Measurements from ENCODE around the gene KIF12. TPM values are rescaled to one million over a fixed set of nuclear protein-coding genes. Genes with fewer than 3 reads are reported as not detected.

Gene KIF12
- total and polyA plus RNA-seq, 2 of the 13 experiments (the other 11 are each of a cell fraction or from before 2014, with no cell fraction given) = 1.8 to 12.5 TPM

GRCh38 chr9:114117996-114118830 is 19.1 kb upstream of the KIF12 start (continued):
- TF ChIP-seq ZHX1 (CRISPR knock-in tag; IDR thresholded peaks at IDR 0.05; ENCODE audit: low read depth) (no peak), ZNF607 (CRISPR knock-in tag; IDR thresholded peaks at IDR 0.05; ENCODE audit: borderline replicate concordance) (peak; percentile 67; the same call in 1 of the 2 replicates), ZNF124 (CRISPR knock-in tag; IDR thresholded peaks at IDR 0.05) (peak; percentile 69; the same call in 1 of the 2 replicates), SP4 (CRISPR knock-in tag; IDR thresholded peaks at IDR 0.05) (peak; percentile 76), ZMAT5 (CRISPR knock-in tag; IDR thresholded peaks at IDR 0.05; ENCODE audit: borderline replicate concordance, low read depth) (no peak), NFRKB (IDR thresholded peaks at IDR 0.05) (no peak), AGO2 (optimal IDR thresholded peaks at IDR 0.05; ENCODE audit: low read depth, low read length) (no peak), ZNF652 (CRISPR knock-in tag; IDR thresholded peaks at IDR 0.05; ENCODE audit: borderline replicate concordance, low read depth) (peak; percentile 84), ZNF737 (CRISPR knock-in tag; IDR thresholded peaks at IDR 0.05; ENCODE audit: borderline replicate concordance) (no peak), HDAC1 (CRISPR knock-in tag; IDR thresholded peaks at IDR 0.05) (peak; percentile 76), PAXIP1 (CRISPR knock-in tag; conservative IDR thresholded peaks at IDR 0.05) (peak; percentile 93), NPAS2 (CRISPR knock-in tag; IDR thresholded peaks at IDR 0.05; ENCODE audit: borderline replicate concordance) (no peak), TAF1 (CRISPR knock-in tag; IDR thresholded peaks at IDR 0.05) (peak; percentile 57; the same call in 1 of the 2 replicates), ESRRA (CRISPR knock-in tag; IDR thresholded peaks at IDR 0.05; ENCODE audit: low read depth) (peak; percentile 55), ZNF451 (CRISPR knock-in tag; IDR thresholded peaks at IDR 0.05) (no peak), ZBTB33 (CRISPR knock-in tag; IDR thresholded peaks at IDR 0.05) (peak; percentile 17; the same call in 1 of the 2 replicates), NFATC3 (CRISPR knock-in tag; IDR thresholded peaks at IDR 0.05) (0 out of 2 replicates have a peak, but pooled peaks have one; percentile 16)
